ENCODE measurements around the gene KRTAP17-1.

KRTAP17-1 gene

GRCh38 chr17:41340934-41341861 lies 25.7 kb upstream of the KRTAP17-1 start:
- H3K4me3 ChIP-seq (ENCODE audit: low read depth in 1 of 2, low read length in 1 of 2), result no peak overlapping the region
- peaks cover 5% of the 10 kb centered on the region for H3K27me3 ChIP-seq
- TF ChIP-seq CTCF (IDR thresholded peaks at IDR 0.05), result no peak
- H3K9me3 ChIP-seq, result no peaks in the 10 kb centered on the region
- H3K4me1 ChIP-seq (ENCODE audit: control insufficient read depth in 1 of 2, insufficient read depth in 1 of 2, low read depth in 1 of 2, low read length in 1 of 2), result peaks cover 0 to 15% of the 10 kb centered on the region in 2 experiments
- no peaks in the 10 kb centered on the region for H3K36me3 ChIP-seq
- no peak overlapping the region for H3K27ac ChIP-seq

- Histone ChIP-seq H3K27me3 (peaks cover 5% of the 10 kb centered on the region), H3K36me3 (no peaks in the 10 kb centered on the region), H3K4me3 (ENCODE audit: low read depth in 1 of 2, low read length in 1 of 2) (no peak overlapping the region), H3K4me1 (ENCODE audit: control insufficient read depth in 1 of 2, insufficient read depth in 1 of 2, low read depth in 1 of 2, low read length in 1 of 2) (peaks cover 0 to 15% of the 10 kb centered on the region in 2 experiments), H3K27ac (no peak overlapping the region), H3K9me3 (no peaks in the 10 kb centered on the region)
- no peak for TF ChIP-seq CTCF (IDR thresholded peaks at IDR 0.05)
These were observed 25.0 kb upstream of the KRTAP17-1 start for GRCh38 chr17:41340494-41340893.

- peaks cover 0 to 15% of the 10 kb centered on the region in 2 experiments for H3K4me1 ChIP-seq (ENCODE audit: control insufficient read depth in 1 of 2, insufficient read depth in 1 of 2, low read depth in 1 of 2, low read length in 1 of 2)
- peaks cover 5% of the 10 kb centered on the region for H3K27me3 ChIP-seq
- no peak overlapping the region for H3K4me3 ChIP-seq (ENCODE audit: low read depth in 1 of 2, low read length in 1 of 2)
- no peak for TF ChIP-seq CTCF (IDR thresholded peaks at IDR 0.05)
- peak overlapping the region; percentile 30 for H3K27ac ChIP-seq
- H3K36me3 ChIP-seq, result no peaks in the 10 kb centered on the region
- H3K9me3 ChIP-seq, result no peaks in the 10 kb centered on the region
These were observed 24.2 kb upstream of the KRTAP17-1 start for GRCh38 chr17:41339571-41340172.

GRCh38 chr17:41338961-41339485 lies 23.5 kb upstream of the KRTAP17-1 start:
- Histone ChIP-seq H3K4me1 (ENCODE audit: control insufficient read depth in 1 of 2, insufficient read depth in 1 of 2, low read depth in 1 of 2, low read length in 1 of 2) (peaks cover 0 to 15% of the 10 kb centered on the region in 2 experiments), H3K27me3 (peaks cover 5% of the 10 kb centered on the region), H3K36me3 (no peaks in the 10 kb centered on the region), H3K9me3 (no peaks in the 10 kb centered on the region), H3K4me3 (ENCODE audit: low read depth in 1 of 2, low read length in 1 of 2) (no peak overlapping the region), H3K27ac (peak overlapping the region; percentile 30)
- no peak for TF ChIP-seq CTCF (IDR thresholded peaks at IDR 0.05)

- peaks cover 5% of the 10 kb centered on the region for H3K27me3 ChIP-seq
- H3K9me3 ChIP-seq, result no peaks in the 10 kb centered on the region
- no peak for TF ChIP-seq CTCF (IDR thresholded peaks at IDR 0.05)
- no peak overlapping the region for H3K27ac ChIP-seq
- no peak overlapping the region for H3K4me3 ChIP-seq (ENCODE audit: low read depth in 1 of 2, low read length in 1 of 2)
- H3K4me1 ChIP-seq (ENCODE audit: control insufficient read depth in 1 of 2, insufficient read depth in 1 of 2, low read depth in 1 of 2, low read length in 1 of 2), result peaks cover 0 to 15% of the 10 kb centered on the region in 2 experiments
- no peaks in the 10 kb centered on the region for H3K36me3 ChIP-seq
These were observed 20.2 kb upstream of the KRTAP17-1 start for GRCh38 chr17:41335747-41336146.

All from neutrophil (primary cell).